ENCODE measurements around the gene PHOX2A.

PHOX2A gene

DNA sequence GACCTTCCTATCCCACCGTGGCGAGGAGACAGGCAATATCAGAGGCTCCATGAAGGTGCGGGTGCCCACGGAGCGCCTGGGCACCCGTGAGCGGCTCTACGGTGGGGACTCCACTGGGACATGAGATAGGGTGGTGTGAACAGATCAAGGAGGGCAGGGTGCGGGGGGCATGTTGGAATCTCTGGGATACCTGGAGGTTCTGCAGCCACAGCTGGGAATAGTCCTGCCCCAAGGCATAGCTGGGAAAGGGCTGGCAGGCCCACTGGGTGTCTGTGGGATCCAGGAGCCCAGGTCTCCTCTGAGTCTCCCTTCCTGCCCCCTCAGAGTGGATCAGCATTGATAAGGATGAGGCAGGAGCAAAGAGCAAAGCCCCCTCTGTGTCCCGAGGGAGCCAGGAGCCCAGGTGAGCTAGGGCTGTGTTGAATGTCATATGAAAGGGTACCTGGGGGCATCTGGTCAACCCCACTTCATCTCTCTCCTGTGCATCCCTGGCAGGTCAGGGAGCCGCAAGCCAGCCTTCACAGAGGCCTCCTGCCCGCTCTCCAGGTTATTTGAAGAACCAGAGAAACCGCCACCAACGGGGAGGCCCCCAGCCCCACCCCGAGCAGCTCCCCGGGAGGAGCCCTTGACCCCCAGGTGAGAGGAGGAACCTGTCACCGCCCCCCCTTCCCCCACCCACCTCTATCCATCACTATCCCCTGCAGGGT lies 8.5 kb downstream of the PHOX2A start:
- DNase-seq (ENCODE audit: low read depth in 1 of 2, low spot score in 1 of 2) = no peak

DNA sequence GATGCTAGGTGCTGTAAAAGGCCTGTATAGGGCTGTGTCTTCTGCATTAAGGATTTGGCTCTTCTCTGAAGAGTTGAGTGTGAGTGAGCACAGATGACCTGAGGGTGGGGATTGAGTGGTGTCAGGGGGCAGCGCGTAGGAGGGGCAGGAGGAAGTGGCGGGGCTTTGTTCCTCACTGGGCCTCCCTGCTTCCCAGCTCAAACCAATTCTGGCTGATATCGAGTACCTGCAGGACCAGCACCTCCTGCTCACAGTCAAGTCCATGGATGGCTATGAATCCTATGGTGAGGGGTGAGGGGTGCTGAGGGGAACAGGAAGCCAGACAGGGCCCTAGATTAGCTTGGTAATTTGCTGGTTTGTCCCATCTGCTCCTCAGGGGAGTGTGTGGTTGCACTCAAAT lies 9.1 kb downstream of the PHOX2A start:
- DNase-seq (ENCODE audit: low read depth in 1 of 2, low spot score in 1 of 2) = no peak

DNA sequence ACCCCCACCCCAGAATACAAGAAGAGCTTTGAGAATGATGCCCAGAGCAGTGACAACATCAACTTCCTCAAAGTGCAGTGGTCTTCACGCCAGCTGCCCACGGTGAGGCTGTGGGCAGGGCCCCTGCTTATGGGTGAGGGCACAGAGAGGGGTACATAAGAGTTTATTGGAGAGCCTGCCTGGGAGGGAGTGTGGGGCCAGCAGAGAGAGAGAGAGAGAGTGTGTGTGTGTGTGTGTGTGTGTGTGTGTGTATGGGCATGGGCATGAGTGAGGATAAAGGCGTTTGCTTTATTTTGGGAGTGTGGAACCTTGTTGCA lies 9.5 kb downstream of the PHOX2A start:
- DNase-seq (ENCODE audit: low read depth in 1 of 2, low spot score in 1 of 2) = no peak

DNA sequence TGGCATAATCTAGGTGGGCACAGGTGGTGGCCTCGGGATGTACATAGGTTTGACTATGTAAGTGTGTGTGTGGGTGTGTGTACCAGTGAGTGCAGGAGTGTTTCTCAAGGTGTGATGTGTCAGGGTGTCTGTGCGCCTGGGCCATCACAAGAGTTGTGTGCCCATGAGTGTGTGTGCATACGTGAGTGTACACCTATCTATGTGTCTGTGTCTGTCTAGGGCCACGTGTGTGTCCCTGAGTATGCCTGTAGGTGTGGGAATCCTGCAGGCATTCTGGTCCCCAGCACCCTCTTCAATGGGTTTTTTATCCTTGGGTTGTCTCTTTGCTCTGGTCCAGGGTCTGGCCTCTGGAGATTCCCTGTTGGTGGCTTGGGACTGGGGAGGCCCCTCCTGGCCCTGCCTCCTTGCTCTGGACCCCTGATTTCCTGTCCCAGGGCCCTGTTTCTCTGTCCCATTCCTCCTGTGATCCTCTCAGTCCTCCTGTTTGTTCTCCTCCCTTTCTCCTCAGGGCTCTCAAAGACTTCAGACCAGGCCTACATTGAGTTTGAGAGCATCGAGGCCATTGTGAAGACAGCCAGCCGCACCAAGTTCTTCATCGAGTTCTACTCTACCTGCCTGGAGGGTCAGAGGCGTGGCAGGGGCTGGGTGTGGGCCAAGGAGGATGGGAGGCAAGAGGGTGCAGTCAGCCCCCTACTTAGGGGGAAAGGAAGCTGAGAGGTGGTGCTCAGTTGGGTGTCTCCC lies 10.0 kb downstream of the PHOX2A start:
- DNase-seq (ENCODE audit: low read depth in 1 of 2, low spot score in 1 of 2) = no peak

DNA sequence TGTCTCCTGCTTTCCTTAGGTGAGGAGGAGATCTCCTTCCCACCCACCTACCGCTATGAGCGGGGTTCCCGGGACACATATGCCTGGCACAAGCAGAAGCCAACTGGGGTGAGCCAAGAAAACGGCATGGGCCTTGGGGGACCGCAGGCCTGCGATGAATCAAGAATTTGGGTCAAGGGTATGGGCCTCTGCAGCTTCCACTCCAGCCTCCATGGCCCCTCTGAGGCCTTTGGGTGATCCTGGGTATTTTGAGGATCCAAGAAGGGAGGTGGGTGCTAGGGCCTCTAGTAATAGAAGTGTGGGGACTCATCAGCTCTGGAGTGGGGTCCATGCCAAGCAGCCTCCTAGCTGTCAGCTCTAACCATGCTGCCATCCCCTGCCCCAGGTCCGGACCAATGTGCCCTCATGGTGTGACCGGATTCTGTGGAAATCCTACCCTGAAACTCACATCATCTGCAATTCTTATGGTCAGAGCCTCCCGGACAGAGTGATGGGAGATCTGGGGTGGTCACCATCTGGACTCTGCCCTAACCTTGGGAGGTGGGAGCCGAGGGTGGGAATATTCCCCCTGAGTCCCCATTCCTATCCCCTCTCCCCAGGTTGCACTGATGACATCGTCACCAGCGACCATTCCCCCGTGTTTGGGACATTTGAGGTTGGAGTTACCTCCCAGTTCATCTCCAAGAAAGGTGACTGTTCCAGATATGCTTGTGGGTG lies 10.8 kb downstream of the PHOX2A start:
- DNase-seq (ENCODE audit: low read depth in 1 of 2, low spot score in 1 of 2) = no peak

DNA sequence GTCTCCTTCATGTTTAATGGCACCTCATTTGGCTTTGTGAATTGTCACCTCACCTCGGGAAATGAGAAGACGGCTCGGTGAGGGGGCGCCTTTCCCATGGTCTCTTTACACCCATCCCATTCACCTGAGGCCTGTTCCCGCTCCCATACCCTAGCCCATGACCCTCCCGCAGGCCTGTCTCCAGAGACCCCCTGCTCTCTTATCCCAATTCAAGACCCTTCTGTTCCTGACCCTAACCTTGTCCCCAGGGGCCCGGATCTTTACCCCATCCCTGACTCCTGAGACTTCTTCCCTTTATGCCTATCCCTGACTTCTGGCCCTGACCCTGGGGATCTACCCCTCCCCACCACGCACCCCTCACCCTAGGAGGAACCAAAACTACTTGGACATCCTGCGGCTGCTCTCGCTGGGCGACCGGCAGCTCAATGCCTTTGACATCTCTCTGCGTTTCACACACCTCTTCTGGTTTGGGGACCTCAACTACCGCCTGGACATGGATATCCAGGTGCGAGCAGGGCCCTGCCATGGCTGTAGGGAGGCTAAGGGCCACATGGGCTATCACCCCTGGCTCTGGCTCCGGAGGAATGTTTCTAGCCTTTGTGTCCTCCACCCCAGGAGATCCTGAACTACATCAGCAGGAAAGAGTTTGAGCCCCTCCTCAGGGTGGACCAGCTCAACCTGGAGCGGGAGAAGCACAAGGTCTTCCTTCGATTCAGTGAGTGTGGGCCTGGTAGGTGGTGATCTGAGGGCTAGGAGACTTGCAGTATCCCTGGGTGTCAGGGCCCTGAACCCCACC lies 11.5 kb downstream of the PHOX2A start:
- DNase-seq (ENCODE audit: low read depth in 1 of 2, low spot score in 1 of 2) = no peak

DNA sequence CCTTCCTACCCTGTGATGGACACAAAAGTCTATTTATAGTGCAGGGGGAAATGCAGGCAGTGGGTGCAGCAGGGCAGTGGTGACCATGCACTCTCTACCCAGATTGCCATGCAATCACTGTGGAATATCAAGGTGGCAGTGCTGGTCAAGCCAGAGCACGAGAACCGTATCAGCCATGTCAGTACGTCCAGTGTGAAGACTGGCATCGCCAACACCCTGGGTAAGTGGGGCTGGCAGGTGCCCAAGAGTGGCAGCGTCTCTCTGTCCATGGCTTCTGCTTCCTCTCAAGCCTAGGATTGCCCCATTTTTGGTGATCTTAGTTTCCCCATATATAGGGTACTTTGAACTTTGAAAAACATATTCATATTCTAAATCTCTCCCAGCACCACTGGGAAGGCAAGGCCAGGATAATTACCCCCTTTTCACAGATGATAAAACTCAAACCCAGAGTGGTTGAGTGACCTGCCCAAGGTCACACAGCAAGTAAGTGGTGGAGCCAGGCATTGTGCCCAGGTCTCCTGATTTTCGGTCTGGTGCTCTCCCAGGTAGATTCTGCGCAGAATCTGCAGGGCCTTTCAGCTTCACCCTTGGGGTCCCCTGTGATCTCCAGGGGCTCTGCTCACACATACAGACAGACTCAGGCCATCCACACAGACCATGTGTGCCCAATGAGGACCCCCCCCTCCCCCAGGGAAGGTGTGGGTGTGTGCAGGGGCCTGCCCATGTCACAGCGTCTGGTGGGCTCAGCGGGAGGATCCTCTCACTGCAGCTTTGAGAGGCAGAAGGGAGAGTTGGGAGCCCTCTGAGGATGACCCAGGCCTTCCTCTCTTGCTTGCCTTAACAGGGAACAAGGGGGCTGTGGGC lies 12.3 kb downstream of the PHOX2A start:
- DNase-seq (ENCODE audit: low read depth in 1 of 2, low spot score in 1 of 2) = no peak

DNA sequence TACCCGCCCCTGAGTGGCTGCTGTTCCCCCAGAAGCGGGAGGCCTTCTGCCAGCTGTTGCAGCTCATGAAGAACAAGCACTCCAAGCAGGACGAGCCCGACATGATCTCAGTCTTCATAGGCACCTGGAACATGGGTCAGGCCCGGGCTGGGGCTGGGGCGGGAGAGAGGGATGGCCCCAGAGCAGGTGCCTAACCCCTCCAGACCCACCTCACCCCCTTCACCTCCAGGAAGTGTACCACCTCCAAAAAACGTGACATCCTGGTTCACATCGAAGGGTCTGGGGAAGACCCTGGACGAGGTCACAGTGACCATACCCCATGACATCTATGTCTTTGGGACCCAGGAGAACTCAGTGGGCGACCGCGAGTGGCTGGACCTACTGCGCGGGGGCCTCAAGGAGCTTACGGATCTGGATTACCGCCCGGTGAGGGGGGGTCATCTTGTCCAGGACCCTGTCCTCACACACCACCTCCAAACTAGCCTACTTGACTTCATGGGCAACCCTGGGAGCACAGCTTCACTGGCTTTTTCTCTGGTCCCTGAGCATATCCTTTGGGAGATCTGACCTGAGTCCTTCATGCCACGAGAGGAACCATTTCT lies 13.1 kb downstream of the PHOX2A start:
- DNase-seq (ENCODE audit: low read depth in 1 of 2, low spot score in 1 of 2) = no peak

DNA sequence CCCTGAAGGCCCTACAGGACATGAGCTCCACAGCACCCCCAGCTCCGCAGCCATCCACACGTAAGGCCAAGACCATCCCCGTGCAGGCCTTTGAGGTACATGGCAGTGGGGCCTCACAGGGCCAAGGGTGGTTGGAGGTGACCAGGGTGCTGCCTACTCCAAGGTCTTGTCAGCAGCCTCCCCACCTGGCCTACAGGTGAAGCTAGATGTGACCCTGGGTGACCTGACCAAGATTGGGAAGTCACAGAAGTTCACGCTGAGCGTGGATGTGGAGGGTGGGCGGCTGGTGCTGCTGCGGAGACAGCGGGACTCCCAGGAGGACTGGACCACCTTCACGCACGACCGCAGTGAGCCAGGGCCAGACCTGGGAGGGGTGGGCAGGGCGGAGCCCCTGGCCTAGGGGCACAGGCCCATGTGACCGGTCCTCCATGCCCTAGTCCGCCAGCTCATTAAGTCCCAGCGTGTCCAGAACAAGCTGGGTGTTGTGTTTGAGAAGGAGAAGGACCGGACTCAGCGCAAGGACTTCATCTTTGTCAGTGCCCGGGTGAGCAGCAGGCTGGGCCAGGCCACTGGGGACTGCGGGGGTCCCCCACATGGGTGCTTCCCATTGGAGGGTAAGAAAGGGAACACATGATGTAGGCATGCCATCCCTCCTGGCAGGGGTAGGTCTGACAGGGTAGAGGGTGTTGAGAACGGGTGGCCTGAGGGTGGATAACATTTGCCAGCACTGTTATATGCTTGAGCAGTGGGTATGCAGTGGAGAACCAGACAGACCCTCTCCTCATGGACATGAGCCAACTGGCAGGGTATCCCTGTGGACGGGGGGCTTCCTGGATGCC lies 13.8 kb downstream of the PHOX2A start:
- DNase-seq (ENCODE audit: low read depth in 1 of 2, low spot score in 1 of 2) = no peak

DNA sequence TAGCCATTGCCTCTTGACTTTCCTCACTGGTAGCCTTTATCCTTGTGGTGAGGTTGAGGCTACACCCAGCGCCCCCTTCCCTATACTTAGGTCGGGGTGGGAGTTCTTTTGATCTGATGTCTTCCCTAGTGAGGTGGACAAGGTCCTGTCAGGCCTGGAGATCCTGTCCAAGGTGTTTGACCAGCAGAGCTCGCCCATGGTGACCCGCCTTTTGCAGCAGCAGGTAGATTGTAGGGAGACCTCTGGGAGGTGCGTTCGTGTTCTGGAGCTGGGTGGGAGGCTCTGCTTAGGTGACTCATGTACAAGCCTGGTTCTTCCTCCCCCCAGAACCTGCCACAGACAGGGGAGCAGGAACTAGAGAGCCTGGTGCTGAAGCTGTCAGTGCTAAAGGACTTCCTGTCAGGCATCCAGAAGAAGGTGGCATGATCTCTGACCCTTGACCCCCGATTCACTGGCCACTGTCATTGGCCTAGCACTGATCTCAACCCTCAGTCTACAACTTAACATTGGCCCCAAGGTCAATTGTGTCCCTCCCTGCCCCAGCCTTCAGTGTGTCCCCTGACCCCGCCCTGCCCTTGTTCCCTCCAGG lies 14.5 kb downstream of the PHOX2A start:
- no peak for DNase-seq (ENCODE audit: low read depth in 1 of 2, low spot score in 1 of 2)

DNA sequence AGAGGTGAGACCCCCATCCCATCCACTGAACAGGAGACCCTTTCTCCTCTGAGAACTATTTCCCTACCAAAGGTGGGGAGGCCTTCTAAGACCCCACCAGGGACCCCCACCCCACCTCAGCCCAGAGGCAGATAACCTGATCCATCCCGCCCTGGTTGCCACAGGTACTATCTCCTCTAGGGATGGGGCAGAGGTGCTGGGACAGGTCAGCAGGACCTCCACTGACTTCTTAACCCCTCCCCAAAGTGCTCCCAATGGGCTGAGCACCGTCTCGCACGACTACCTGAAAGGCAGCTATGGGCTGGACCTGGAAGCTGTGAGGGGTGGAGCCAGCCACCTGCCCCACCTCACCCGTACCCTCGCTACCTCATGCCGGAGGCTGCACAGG lies 15.1 kb downstream of the PHOX2A start:
- no peak for DNase-seq (ENCODE audit: low read depth in 1 of 2, low spot score in 1 of 2)

DNA sequence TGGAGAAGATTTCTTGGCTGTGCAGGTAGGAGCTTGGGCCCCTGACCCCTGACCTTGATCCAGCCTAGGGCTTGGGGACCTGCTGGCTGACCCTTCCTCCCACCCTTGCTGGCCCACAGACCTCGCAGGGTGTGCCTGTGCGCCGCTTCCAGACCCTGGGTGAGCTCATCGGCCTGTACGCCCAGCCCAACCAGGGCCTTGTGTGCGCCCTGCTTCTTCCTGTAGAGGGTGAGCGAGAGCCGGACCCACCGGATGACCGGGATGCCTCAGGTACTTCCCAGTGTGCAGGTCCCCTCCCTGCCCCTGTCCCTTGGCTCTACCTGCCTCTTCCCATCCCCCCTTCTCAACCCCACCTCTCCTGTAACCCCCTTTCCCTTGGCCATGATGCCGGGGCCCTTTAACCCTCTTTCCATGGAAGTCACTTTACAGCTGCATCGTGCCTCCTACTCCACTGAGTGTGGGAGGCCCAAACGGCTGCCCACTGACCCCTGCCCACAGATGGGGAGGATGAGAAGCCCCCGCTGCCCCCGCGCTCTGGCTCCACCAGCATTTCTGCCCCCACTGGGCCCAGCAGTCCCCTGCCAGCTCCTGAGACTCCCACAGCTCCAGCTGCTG lies 15.6 kb downstream of the PHOX2A start:
- DNase-seq (ENCODE audit: low read depth in 1 of 2, low spot score in 1 of 2) = no peak

DNA sequence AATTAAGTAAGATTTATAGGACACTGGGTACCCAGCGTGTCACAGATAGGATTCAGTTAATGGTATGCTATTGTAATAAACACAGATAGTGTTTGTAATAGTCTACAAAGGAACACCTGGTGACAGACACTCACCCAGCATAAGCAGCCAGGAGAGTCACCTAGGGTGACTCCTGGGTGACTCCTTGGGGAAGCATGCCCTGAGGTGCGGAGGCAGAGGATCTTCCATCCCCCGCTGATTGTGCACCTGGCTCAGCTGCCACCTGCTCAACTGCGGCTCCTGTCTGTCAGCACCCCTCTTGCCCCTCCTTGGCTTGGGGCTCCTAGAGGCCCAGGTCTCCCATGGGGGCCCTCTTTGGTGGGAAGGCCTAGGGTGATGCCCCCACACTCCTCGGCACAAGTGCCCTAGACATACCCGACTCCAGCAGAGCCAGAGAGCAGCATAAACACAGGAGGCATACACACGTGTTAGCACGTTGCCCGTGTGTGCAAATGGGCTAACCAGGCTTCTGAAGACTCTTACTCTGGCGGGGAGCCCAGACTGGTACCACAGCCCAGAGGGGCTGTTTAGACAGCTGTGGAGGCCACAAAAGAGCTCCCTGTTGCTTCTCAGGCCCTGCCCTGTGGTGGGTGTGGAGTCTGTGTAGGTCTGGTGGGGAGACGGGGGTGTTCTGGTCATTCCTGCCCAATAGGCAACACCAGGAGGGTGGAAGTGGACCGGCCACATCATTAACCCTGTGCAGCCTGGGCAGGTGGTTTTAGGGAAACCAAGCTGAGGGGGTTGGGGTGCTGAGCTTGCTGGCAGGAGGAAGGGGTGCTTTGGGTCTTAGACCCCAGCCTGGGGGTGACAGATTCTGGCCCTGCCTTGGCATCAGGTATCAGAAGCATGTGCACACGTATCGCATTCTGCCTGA lies 16.4 kb downstream of the PHOX2A start:
- DNase-seq (ENCODE audit: low read depth in 1 of 2, low spot score in 1 of 2) = no peak

DNA sequence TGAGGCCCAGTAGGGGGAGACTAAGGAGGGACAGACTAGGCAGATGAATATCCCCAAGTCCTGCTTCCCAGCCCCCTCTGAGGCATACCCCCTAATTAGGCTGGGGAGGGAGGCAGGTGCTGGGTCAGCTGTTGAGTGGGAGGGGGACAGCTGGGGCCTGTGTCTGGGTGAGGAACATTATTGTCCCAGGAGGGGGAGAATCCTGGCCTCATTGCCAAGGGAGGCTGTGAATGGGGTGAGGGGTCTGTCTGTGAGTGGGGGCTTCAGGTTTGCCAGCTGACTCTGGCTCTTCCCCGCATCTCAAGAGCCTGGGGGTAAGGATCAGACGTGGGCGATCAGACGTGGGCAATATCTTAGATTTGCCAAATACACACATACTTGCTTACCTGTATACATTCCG lies 17.3 kb downstream of the PHOX2A start:
- no peak for DNase-seq (ENCODE audit: low read depth in 1 of 2, low spot score in 1 of 2)

DNA sequence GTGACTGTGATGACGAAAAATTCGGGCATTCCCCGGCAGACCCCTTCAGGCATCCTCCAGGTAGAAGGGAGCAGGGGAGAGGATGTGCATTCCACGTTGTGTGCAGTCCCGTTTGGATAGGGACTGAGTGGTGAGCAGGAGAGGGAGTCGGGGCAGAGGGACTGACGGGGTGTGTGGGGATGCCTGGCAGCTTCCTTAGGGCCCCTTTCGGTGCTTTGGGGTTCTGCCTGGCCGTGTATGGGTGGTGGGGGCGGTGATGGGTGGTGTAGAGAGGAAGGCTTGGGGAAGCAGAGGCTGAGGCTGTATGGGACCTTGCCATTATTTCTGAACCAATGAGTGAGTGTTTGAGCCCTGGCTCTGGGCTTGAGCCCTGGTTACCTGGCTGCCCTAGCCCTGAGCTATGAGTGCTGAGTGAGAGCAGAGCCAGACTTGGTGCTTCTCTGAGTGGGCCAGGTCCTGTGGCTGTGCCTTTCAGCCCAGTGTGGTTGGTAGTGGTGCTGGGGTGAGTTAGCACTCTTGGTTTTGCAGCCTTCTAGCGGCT lies 18.5 kb downstream of the PHOX2A start:
- DNase-seq (ENCODE audit: low read depth in 1 of 2, low spot score in 1 of 2) = no peak

DNA sequence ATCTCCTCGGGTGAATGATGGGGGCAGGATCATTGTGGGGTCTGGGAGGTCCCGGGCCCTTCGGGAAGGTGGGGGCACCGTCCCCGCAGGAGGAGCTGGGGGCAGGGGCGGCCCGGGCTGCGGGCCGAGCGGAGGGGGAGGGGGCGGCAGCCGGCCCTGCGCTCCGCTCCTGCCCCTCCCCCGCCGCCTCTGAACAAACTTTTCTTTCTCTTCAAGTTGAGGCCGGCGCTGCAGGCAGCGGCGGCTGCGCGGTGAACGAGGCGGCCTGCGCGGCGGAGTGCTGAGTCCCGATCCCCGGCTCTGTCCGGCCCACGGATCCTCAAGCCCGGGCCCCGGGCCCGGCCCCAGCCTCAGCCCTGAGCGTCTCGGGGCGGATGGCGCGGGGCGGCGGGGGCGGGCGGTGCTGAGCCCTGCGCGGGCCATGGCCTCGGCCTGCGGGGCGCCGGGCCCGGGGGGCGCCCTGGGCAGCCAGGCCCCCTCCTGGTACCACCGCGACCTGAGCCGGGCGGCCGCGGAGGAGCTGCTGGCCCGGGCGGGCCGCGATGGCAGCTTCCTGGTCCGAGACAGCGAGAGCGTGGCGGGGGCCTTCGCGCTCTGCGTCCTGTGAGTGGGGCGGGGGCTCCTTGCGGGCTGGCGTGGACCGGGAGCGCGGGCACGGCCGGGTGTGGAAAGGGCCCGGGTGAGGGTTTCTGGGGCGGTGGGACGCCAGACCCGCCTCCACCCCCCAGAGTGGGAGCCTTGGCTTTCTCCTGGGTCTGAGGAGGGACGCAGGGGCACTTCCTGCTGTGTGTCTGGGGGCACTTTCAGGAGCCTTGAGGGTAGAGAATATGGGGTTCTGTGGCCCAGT lies 19.2 kb downstream of the PHOX2A start, which contains the start of gene INPPL1:
TSS of gene INPPL1 (plus strand) at position 204 of the 847 bp plus-strand sequence. CDS start at position 422, 218 bp downstream.
- peak in 1 of 2 donors; percentile 41 for DNase-seq (ENCODE audit: low read depth in 1 of 2, low spot score in 1 of 2)
